A673 (cell line): ENCODE data around the gene ZBTB20. TPM values are rescaled to one million over a fixed set of nuclear protein-coding genes. Genes with fewer than 3 reads are reported as not detected.
A peak's percentile ranks its signal among the peaks of the same experiment; 100 is the strongest.

ENCODE experiments used
- BruUV-seq: library from RNA; stranded (reverse); fragments of 400-500 nt; replicated peaks from 2 replicates; lab custom pipeline; 2021; lab: Mats Ljungman, UMichigan
- CTCF ChIA-PET: fragments of 300-600 bp; sonication (Branson Sonifier 250); formaldehyde crosslinking; loops from one replicate; lab custom pipeline; 2022; ENCODE audit warnings: antibody characterized with exemption; lab: Charles Lee
- POLR2A ChIA-PET: fragments of 300-600 bp; sonication (Branson Sonifier 250); formaldehyde crosslinking; loops from one replicate; lab custom pipeline; 2022; ENCODE audit warnings: antibody characterized with exemption; ENCODE audit not compliant: low non-redundant PET; lab: Charles Lee
- DNase-seq: peaks from one replicate; pipeline ENCODE4 v3.0.0-alpha.2; 2015; ENCODE audit warnings: low spot score
- H3K27ac ChIP-seq: fragments of 200-600 bp; sonication (generic); 2 replicates; pipeline ENCODE4 v1.5.1; 2016; ENCODE audit warnings: mixed run types, low read depth, mild to moderate bottlenecking, mixed read lengths, antibody characterized with exemption, low read length; ENCODE audit not compliant: poor library complexity, severe bottlenecking
- H3K27me3 ChIP-seq: fragments of 200-600 bp; sonication (generic); replicated peaks from 2 replicates; pipeline ENCODE4 v1.6.1; 2017; ENCODE audit warnings: mixed run types, low read depth, mild to moderate bottlenecking, mixed read lengths, antibody characterized with exemption, low read length; ENCODE audit not compliant: insufficient read depth, poor library complexity
- H3K36me3 ChIP-seq: fragments of 200-600 bp; sonication (generic); 2 replicates; pipeline ENCODE4 v1.6.1; 2016; ENCODE audit warnings: mixed run types, mild to moderate bottlenecking, mixed read lengths, antibody characterized with exemption, low read length; ENCODE audit not compliant: insufficient read depth, poor library complexity, severe bottlenecking
- H3K4me1 ChIP-seq: fragments of 200-600 bp; sonication (generic); 2 replicates; pipeline ENCODE4 v1.6.1; 2017; ENCODE audit warnings: mixed run types, mild to moderate bottlenecking, mixed read lengths, antibody characterized with exemption, low read length; ENCODE audit not compliant: insufficient read depth, poor library complexity, severe bottlenecking
- H3K4me3 ChIP-seq: fragments of 200-600 bp; sonication (generic); 2 replicates; pipeline ENCODE4 v1.5.1; 2016; ENCODE audit warnings: low read depth, mixed run types, mild to moderate bottlenecking, mixed read lengths, low read length; ENCODE audit not compliant: poor library complexity, severe bottlenecking
- H3K9me3 ChIP-seq: fragments of 200-600 bp; sonication (generic); 2 replicates; pipeline ENCODE4 v1.6.1; 2016; ENCODE audit warnings: mixed run types, low read depth, mild to moderate bottlenecking, mixed read lengths, antibody characterized with exemption, low read length; ENCODE audit not compliant: poor library complexity, severe bottlenecking
- EZH2 ChIP-seq: fragments of 200-600 bp; sonication (generic); IDR thresholded peaks from 2 replicates; pipeline ENCODE4 v1.6.1; 2017; ENCODE audit warnings: borderline replicate concordance, low read depth, mild to moderate bottlenecking, mixed read lengths, antibody characterized with exemption, low read length; ENCODE audit not compliant: poor library complexity, severe bottlenecking
- intact Hi-C: fragments of 100-400 bp; cut with micrococcal nuclease; formaldehyde crosslinking; loops from one replicate; pipeline ENCODE4 v1.10.0; 2022; ENCODE audit not compliant: unreplicated experiment
- total RNA-seq: library from RNA; stranded (reverse); gene quantifications from 2 replicates; pipeline ENCODE4 v1.2.3, GENCODE V29; 2021
- TF ChIP-seq, protein P1 (sequence below): fragments of 300-800, 200-600 bp; sonication (generic); conservative IDR thresholded peaks from 2 replicates; pipeline ENCODE4 v1.5.1; 2017; ENCODE audit warnings: low read depth, mild to moderate bottlenecking, antibody characterized with exemption, low read length, moderate library complexity, mixed read lengths

Gene ZBTB20
- total RNA-seq, 1 experiment from 2014 or later: 13.5 TPM

DNA sequence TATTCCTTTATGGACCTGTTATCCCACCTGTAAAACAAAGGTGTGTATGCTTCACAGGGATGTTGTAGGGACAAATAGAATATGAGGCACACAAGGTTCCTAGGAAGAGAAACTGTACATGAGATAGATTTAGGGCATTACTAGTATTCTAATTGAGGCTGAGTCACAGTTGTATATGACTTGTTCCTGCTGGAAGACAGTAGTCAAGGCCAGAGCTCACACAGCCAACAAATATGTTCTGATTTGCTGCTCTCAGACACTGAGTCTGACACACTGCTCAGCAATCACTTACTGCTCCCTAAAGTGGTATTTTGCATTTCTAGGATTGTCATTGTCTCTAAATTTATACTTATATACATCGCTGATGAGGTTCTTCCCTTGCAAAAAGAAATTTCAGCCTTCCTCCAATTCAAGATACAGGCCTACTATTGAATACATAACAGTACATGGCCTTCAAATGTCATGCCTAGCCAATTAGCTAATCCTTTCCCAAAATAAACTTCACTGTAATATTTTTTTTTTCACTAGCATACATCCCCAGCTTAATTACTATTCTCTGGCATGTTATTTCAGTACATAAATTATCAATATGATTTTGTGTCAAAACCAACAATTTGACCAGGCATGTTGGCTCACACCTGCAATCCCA, 783.4 kb downstream of the ZBTB20 start:
- TF ChIP-seq, protein P1, sequence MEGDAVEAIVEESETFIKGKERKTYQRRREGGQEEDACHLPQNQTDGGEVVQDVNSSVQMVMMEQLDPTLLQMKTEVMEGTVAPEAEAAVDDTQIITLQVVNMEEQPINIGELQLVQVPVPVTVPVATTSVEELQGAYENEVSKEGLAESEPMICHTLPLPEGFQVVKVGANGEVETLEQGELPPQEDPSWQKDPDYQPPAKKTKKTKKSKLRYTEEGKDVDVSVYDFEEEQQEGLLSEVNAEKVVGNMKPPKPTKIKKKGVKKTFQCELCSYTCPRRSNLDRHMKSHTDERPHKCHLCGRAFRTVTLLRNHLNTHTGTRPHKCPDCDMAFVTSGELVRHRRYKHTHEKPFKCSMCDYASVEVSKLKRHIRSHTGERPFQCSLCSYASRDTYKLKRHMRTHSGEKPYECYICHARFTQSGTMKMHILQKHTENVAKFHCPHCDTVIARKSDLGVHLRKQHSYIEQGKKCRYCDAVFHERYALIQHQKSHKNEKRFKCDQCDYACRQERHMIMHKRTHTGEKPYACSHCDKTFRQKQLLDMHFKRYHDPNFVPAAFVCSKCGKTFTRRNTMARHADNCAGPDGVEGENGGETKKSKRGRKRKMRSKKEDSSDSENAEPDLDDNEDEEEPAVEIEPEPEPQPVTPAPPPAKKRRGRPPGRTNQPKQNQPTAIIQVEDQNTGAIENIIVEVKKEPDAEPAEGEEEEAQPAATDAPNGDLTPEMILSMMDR: no peak
- no peak for TF ChIP-seq EZH2
- no peak for DNase-seq
- no TSS peak for BruUV-seq
- H3K27me3 ChIP-seq: no peaks in the 10 kb centered on the region
- H3K9me3 ChIP-seq: no peaks in the 10 kb centered on the region
- intact Hi-C loops: loop anchor here (5.0 to 10.0 kb wide), 6 partner anchors 54 to 1451 kb away; no protein-coding TSS in a partner anchor
- H3K4me3 ChIP-seq: no peak overlapping the region
- no peaks in the 10 kb centered on the region for H3K36me3 ChIP-seq
- no peak overlapping the region for H3K27ac ChIP-seq
- peaks cover 17% of the 10 kb centered on the region for H3K4me1 ChIP-seq
- ChIA-PET CTCF (interaction anchor here (1.5 to 1.6 kb wide), 2 partner anchors 56 to 84 kb away, joined by 3 to 8 read pairs; no protein-coding TSS in a partner anchor), POLR2A (no interaction called here)

- H3K27ac ChIP-seq: no peak overlapping the region
- H3K27me3 ChIP-seq: no peaks in the 10 kb centered on the region
- BruUV-seq: no TSS peak
- no peak for TF ChIP-seq EZH2
- TF ChIP-seq, protein P1: peak; percentile 71
- H3K4me3 ChIP-seq: no peak overlapping the region
- H3K9me3 ChIP-seq: no peaks in the 10 kb centered on the region
- peak; percentile 69 for DNase-seq
- peaks cover 12% of the 10 kb centered on the region for H3K4me1 ChIP-seq
- ChIA-PET POLR2A (no interaction called here), CTCF (interaction anchor here (1.5 to 1.6 kb wide), 2 partner anchors 57 to 85 kb away, joined by 3 to 8 read pairs; no protein-coding TSS in a partner anchor)
- intact Hi-C loops: loop anchor here (5.0 to 10.0 kb wide), 6 partner anchors 54 to 1452 kb away; no protein-coding TSS in a partner anchor
- no peaks in the 10 kb centered on the region for H3K36me3 ChIP-seq
Measured at GRCh38 chr3:114362815-114363214, 784.3 kb downstream of the ZBTB20 start.

DNA sequence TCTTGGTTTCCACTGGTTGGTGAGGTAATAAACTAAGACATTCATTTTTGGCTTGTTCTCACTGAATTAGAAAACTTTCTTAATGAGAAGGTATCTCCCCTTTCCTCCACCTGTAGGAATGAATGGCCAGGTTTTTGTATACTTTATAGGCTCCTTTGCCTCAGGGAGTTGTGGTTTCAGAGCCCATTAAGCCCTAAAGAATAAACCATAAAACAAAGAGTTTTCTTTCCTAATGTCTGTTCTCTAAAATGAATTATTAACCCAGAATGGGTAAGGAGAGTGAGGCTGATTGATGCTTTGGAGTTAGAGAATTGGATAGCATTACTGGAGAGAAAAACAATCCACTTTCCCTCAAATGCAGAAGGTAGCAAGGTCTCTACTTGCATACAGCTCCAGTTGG, 785.7 kb downstream of the ZBTB20 start:
- no peaks in the 10 kb centered on the region for H3K9me3 ChIP-seq
- CTCF ChIA-PET: no interaction called here
- POLR2A ChIA-PET: no interaction called here
- no peak overlapping the region for H3K4me3 ChIP-seq
- no TSS peak for BruUV-seq
- no peaks in the 10 kb centered on the region for H3K27me3 ChIP-seq
- no peaks in the 10 kb centered on the region for H3K36me3 ChIP-seq
- H3K4me1 ChIP-seq: peaks cover 16% of the 10 kb centered on the region
- TF ChIP-seq, protein P1: no peak
- no peak for TF ChIP-seq EZH2
- DNase-seq: no peak
- intact Hi-C loops: loop anchor here (5.0 to 10.0 kb wide), 6 partner anchors 56 to 1453 kb away; no protein-coding TSS in a partner anchor
- H3K27ac ChIP-seq: no peak overlapping the region
